Subcutaneous adipose tissue (tissue), 4 donors: Measurements from ENCODE around the gene ADGRD2. TPM values are rescaled to one million over a fixed set of nuclear protein-coding genes. Genes with fewer than 3 reads are reported as not detected.

Experiments
- total RNA-seq, 4 donors: library from RNA; depleted of rRNA; stranded (reverse); fragments of >200 nt; gene quantifications; one replicate each; pipeline ENCODE4 v1.1.0, GENCODE V29; 2016
- TF ChIP-seq, protein P1 (sequence below): fragments of 450-650 bp; IDR thresholded peaks from one replicate; pipeline ENCODE4 v1.5.1; 2016; ENCODE audit warnings: low read depth, mild to moderate bottlenecking, control low read depth, antibody characterized with exemption, moderate library complexity

ADGRD2 gene
- total RNA-seq, 4 donors from 2014 or later = not detected

DNA sequence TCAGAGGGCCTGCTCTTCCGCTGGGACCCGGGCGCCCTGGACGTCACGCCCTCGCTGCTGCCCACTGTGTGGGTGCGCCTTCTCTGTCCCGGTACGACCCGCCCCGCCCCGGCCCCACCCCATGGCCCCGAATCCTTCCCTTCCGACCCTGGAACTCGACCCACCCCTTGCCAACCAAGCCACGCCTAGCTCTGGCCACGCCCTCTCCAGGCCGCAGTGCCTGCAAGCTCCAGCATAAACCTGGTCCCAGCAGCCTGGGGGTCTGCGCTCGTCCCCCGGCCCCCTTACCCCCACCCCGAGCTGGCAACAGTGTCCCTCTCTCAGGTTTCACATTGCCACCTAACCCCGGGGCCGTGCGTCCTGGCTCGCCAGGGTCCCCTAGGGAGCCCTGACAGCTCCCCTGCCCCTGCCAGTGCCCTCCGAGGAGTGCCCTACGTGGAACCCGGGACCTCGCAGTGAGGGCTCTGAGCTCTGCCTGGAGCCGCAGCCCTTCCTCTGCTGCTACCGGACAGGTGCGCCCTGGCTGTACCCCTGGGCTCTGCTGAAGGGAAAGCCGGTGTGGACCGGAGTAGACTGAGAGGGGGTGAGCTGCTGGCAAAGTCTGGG lies 3.4 kb downstream of the ADGRD2 start:
- TF ChIP-seq, protein P1, sequence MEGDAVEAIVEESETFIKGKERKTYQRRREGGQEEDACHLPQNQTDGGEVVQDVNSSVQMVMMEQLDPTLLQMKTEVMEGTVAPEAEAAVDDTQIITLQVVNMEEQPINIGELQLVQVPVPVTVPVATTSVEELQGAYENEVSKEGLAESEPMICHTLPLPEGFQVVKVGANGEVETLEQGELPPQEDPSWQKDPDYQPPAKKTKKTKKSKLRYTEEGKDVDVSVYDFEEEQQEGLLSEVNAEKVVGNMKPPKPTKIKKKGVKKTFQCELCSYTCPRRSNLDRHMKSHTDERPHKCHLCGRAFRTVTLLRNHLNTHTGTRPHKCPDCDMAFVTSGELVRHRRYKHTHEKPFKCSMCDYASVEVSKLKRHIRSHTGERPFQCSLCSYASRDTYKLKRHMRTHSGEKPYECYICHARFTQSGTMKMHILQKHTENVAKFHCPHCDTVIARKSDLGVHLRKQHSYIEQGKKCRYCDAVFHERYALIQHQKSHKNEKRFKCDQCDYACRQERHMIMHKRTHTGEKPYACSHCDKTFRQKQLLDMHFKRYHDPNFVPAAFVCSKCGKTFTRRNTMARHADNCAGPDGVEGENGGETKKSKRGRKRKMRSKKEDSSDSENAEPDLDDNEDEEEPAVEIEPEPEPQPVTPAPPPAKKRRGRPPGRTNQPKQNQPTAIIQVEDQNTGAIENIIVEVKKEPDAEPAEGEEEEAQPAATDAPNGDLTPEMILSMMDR = no peak

DNA sequence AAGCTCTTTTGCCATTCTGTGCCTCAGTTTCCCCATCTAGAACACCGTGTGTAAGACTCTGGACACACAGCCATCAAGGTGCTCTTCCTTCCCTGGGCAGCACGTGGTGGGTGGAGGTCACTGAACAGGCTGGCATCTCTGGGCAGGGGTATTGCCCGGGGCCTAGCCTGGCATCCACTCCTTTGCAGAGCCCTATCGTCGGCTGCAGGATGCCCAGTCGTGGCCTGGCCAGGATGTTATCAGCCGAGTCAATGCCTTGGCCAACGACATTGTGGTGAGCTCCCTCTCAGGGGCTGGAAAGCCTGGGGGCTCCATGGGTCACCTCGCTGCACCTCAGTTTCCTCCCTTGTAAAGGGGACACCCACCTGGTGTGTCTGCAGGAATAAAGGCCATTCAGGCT lies 4.0 kb downstream of the ADGRD2 start:
- TF ChIP-seq, protein P1 = no peak

DNA sequence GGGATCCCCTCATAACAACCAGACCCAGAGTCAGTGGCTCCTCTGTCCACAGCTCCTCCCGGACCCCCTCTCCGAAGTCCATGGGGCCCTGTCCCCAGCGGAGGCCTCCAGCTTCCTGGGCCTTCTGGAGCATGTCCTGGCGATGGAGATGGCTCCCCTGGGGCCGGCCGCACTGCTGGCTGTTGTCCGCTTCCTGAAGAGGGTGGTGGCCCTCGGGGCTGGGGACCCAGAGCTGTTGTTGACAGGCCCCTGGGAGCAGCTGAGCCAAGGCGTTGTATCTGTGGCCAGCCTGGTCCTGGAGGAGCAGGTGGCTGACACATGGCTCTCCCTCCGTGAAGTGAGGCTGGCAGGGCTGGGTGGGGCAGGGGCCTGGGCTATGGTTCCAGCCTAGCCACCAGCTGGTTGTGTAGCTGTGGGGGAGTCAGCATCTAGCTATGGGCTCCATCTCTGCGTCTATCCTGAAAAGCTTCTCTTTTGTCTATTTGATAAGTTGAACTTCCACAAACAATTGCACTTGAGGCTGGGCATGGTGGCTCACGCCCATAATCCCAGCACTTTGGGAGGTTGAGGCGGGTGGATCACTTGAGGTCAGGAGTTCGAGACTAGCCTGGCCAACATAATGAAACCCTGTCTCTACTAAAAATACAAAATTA lies 4.7 kb downstream of the ADGRD2 start:
- TF ChIP-seq, protein P1 = no peak

DNA sequence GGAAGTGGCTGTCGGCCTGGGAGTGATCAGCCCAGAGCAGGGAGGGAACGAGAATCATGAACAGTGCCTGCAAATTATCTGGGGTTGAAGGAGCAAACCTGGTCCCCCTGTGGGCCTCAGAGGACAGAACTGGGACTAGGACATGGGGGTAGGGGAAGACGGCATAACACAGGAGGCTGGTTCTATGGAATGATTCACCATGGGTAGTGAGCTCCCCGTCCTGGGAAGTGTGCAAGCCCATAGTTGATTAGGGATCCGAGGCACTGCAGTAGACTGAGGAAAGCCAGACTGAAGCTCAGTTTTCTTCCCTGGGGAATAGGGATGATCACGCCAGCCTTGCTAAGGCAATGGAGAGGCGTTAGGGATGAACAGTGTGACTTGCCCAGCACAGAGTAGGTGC lies 5.6 kb downstream of the ADGRD2 start:
- TF ChIP-seq, protein P1 = no peak

DNA sequence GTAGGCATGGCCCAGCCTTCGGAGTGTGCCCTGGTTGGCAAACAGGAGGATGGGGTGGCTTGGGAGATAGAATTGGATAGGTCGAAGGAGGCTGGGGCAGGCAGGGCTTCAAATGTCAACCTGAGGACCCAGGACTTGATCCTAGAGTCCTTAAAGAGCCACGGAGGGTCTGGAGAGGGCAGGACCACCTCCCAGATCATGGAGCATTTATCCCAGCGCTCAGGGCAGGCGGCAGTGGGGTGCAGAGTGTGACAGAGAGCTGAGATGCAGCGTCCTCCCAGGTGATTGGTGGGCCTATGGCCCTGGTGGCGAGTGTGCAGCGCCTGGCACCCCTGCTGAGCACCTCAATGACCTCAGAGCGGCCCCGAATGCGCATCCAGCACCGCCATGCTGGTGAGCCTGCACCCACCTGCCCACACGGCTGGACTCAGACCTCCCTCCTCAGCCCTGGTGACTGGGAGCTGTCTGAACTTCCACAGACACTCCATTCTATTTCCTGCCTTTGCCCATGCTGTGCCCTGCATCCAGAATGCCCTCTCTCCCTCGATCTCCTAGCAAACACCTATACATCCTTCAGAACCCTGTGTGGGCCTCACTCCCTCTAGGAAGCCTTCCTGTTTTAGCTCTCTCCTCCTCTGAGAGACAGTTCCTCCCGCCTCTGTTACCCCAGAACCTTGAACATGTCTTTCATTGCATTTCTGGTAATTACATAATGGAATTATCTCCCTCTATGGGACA lies 6.3 kb downstream of the ADGRD2 start:
- TF ChIP-seq, protein P1 = no peak

DNA sequence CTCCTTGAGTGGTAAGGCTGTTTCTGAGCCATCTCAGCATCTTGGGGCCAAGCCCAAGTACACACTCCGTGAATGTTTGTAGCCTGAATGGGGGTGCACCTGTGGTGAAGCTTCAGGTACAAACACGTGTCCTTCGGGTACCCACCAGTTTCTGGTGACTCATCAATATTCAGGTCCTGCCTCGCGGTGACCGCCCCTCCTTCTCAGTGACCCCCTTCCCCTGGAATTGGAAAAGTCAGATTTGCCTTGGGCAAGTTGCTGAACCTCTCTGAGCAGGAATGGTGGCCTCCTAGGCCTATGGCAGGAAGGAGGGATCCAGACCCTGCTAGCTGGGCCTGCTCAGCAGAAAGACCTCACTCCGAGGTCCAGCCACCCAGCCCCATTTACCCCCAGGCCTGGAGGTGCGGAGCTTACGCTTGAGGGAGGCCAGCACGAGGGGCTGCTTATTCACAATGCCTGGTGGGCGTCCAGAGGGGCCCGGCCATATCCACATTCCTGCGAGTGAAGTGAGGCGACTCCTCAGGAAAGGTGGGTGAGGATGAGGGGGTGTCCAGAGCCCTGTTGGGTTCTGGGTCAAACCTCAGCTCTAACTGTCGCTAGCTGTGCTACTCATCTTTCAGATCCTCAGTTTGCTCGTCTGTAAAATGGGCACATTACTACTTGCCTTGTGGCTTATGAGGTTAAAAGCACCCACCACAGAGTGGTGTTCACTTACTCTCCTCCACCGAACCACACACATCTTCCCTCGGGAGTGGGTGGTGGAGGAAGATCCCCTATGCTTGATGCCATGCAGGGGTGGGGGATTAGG lies 7.0 kb downstream of the ADGRD2 start:
- TF ChIP-seq, protein P1 = no peak
